Uterus (tissue), 4 donors: ENCODE results near the gene SH3BP2. TPM values are rescaled to one million over a fixed set of nuclear protein-coding genes. Genes with fewer than 3 reads are reported as not detected.

Experiments used
- DNase-seq, 2 donors: peaks; one replicate each; pipeline ENCODE4 v3.0.0-alpha.2; 2019 to 2020
- H3K27ac ChIP-seq, 2 donors: fragments of 200-600 bp; sonication (generic); 1 replicate in 1 of 2; 2 replicates in 1 of 2; pipeline ENCODE4 v1.5.1; 2016 to 2018
- H3K27me3 ChIP-seq, 2 donors: fragments of 200-600 bp; sonication (generic); one replicate each; pipeline ENCODE4 v1.5.1; 2018 to 2019; ENCODE audit warnings: control low read depth in 1 of 2
- H3K36me3 ChIP-seq, 2 donors: fragments of 200-600 bp; sonication (generic); one replicate each; pipeline ENCODE4 v1.5.1; 2019; ENCODE audit warnings: control low read depth in 1 of 2
- H3K4me1 ChIP-seq, 2 donors: fragments of 200-600 bp; sonication (generic); one replicate each; pipeline ENCODE4 v1.5.1; 2018 to 2019; ENCODE audit warnings: control low read depth in 1 of 2
- H3K4me3 ChIP-seq, 2 donors: fragments of 200-600 bp; sonication (generic); 1 replicate in 1 of 2; 2 replicates in 1 of 2; pipeline ENCODE4 v1.5.1; 2018 to 2019; ENCODE audit warnings: mild to moderate bottlenecking in 1 of 2
- H3K9me3 ChIP-seq, 2 donors: fragments of 200-600 bp; sonication (generic); one replicate each; pipeline ENCODE4 v1.5.1; 2019; ENCODE audit warnings: control low read depth in 1 of 2
- POLR2A ChIP-seq, 2 donors: fragments of 450-650 bp; IDR thresholded peaks; one replicate each; pipeline ENCODE4 v1.6.1; 2016; ENCODE audit warnings: antibody characterized with exemption in 2 of 2, mild to moderate bottlenecking in 1 of 2, moderate library complexity in 1 of 2
- intact Hi-C: fragments of 100-400 bp; cut with DNase I; formaldehyde crosslinking; loops from one replicate; pipeline ENCODE4 v1.15.1; 2023; ENCODE audit warnings: low total_unique reads
- total RNA-seq, 4 donors: library from RNA; depleted of rRNA in 3 of 4; stranded (reverse); fragments of >200 nt in 3 of 4; gene quantifications; one replicate each; pipeline versions ENCODE4 v1.1.0 to v1.2.4, GENCODE V29; 2014 to 2023
- TF ChIP-seq, protein P1 (sequence below), 4 experiments: fragments of 200-600 bp in 2 of 4; fragments of 450-650 bp in 2 of 4; sonication (generic) in 2 of 4; IDR thresholded peaks; one replicate each; pipeline ENCODE4 v1.5.1; 2016 to 2019; ENCODE audit warnings: antibody characterized with exemption in 4 of 4, mild to moderate bottlenecking in 2 of 4, moderate library complexity in 1 of 4
- donor health status: DM: yes; HTN: yes; CAD: no.

SH3BP2 gene
- total RNA-seq, 4 donors from 2014 or later: 6.4 to 50.0 (median 29.3) TPM

GRCh38 chr4:2888886-2889285 is 96.0 kb downstream of the SH3BP2 start:
- H3K4me3 ChIP-seq: no peak overlapping the region
- no peaks in the 10 kb centered on the region for H3K27me3 ChIP-seq
- no peaks in the 10 kb centered on the region for H3K36me3 ChIP-seq
- DNase-seq: no peak
- H3K4me1 ChIP-seq: no peaks in the 10 kb centered on the region
- intact Hi-C loops: no loop called here
- no peak overlapping the region for H3K27ac ChIP-seq
- TF ChIP-seq POLR2A (IDR thresholded peaks at IDR 0.05): no peak
- TF ChIP-seq, protein P1, sequence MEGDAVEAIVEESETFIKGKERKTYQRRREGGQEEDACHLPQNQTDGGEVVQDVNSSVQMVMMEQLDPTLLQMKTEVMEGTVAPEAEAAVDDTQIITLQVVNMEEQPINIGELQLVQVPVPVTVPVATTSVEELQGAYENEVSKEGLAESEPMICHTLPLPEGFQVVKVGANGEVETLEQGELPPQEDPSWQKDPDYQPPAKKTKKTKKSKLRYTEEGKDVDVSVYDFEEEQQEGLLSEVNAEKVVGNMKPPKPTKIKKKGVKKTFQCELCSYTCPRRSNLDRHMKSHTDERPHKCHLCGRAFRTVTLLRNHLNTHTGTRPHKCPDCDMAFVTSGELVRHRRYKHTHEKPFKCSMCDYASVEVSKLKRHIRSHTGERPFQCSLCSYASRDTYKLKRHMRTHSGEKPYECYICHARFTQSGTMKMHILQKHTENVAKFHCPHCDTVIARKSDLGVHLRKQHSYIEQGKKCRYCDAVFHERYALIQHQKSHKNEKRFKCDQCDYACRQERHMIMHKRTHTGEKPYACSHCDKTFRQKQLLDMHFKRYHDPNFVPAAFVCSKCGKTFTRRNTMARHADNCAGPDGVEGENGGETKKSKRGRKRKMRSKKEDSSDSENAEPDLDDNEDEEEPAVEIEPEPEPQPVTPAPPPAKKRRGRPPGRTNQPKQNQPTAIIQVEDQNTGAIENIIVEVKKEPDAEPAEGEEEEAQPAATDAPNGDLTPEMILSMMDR (IDR thresholded peaks at IDR 0.05): no peak
- H3K9me3 ChIP-seq: no peaks in the 10 kb centered on the region

Other genes starting within 250 kb of the SH3BP2 start
- gene TNIP2, start 36.7 kb upstream of the SH3BP2 start, total RNA-seq: 10 to 100 TPM; 27.6 to 50.0 (median 36.1) TPM
- 100 to 1,000 TPM; 161 to 403 (median 225) TPM for gene ADD1, start 50.8 kb downstream of the SH3BP2 start, total RNA-seq
- 10 to 100 TPM in 3 of 4 donors, 1 to 10 TPM in 1; 2.0 to 22.5 (median 13.0) TPM for gene NOP14, start 170.3 kb downstream of the SH3BP2 start, total RNA-seq
- gene GRK4, start 170.5 kb downstream of the SH3BP2 start, total RNA-seq: 1 to 10 TPM in 3 of 4 donors, not detected in 1; 1.0 to 9.4 (median 6.0) TPM